DMS153 treated with DMSO at 0.1 percent for 48 hours (cell line): ENCODE measurements around the gene SKOR2.
"Not testable (repeated sequence)": the region's sequence is repeated elsewhere in the genome, so short reads cannot be mapped to it uniquely, and the experiment has no call there.

Experiments used
- DNase-seq: peaks from one replicate; lab custom pipeline; 2025; ENCODE audit not compliant: unreplicated experiment; lab: John Stamatoyannopoulos, UW

Gene SKOR2

DNA sequence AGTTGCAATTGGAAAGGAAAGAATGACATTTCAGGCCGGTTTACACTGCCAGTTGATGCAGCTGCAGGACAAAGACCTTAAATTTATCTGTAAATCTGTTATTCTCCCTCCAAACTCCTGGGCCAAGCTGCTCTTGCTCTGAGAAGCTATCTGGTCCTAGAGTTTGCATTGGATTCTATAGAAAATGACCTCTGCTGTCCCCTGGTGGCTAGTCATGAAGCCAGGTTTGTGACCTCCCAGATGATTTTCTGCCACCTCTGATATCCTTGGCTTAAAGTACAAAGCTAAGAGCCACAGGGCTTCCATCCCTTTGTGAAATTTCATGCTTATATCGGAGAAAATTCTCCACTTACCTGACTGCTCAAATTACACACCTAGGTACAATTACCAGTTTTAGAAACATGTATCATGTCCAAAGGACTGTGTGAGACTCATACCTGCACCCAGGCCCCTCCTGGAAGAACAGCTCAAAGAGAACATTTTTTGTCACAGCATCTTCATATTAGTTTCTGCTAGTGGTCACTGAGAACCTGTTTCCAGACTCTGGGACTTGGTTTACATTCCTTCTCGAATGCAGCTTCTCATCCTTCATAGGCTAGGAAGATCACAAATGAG lies 46.4 kb downstream of the SKOR2 start:
- peak; percentile 23 for DNase-seq

GRCh38 chr18:47203626-47204464 lies 47.6 kb downstream of the SKOR2 start:
- DNase-seq = no peak

- DNase-seq = not testable (repeated sequence)
Observed at GRCh38 chr18:47195961-47196360, 55.5 kb downstream of the SKOR2 start.

- no peak for DNase-seq
Observed at GRCh38 chr18:47191961-47192360, 59.5 kb downstream of the SKOR2 start.

- no peak for DNase-seq
Observed at GRCh38 chr18:47187721-47188120, 63.7 kb downstream of the SKOR2 start.

DNA sequence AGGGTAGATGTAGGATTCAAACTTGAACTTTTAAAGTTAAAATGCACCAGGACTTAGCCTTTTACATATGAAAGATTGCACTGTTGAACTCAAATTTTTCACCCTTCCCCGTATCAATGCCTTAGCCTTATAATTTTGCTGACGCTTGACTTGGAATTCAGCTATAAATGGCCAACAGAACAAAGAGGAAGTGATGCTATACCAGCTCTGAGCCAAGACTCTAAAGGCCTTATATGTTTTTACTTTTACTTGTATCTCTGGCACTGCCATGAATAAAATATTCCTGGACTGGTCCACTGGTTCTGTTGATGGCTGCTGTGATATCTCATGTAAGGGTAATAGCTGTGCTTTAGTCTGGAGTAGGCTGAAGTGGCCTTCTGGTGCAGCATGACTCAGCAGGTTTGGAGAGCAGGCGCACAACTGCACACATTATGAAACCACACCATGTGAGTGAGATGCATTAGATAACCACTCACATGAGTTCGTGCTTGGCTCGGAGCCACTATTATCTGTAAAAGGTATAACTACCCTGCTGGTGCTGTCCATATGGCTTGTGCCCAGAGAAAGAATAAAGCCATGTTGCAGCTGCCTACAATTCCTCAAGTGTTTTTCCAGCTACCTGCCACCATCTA lies 66.9 kb downstream of the SKOR2 start:
- DNase-seq = no peak

DNA sequence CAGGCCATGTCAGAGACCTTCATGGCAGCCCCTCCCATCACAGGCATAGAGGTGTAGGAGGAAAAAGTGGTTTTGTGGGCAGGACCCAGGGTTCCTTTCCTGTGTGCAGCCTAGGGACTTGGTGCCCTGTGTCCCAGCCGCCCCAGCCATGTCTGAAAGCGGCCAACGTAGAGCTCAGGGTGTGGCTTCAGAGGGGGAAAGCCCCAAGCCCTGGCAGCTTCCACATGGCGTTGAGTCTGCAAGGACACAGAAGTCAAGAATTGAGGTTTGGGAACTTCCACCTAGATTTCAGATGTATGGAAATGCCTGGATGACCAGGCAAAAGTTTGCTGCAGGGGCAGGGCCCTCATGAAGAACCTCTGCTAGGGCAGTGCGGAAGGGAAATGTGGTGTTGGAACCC lies 69.3 kb downstream of the SKOR2 start:
- not testable (repeated sequence) for DNase-seq

- DNase-seq = no peak
Observed at GRCh38 chr18:47180765-47181164, 70.7 kb downstream of the SKOR2 start.

DNA sequence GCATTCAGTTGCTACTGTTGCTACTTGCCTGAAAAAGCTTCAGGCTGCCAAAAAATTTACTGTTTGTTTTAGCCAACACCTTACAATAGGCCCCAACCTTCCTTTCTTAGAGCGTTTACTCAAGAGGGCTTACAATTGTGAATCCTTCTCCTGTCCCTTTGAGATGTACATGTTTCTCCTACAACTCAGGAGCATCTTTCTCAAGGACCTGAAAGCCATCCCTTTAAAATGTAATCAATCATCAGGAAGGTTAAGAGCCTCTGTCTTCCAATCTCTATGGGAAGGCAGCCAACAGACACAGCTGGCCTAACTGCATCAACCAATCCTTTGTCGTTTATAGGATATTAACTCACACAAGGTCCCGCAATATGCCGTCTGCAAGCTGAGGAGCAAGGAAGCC lies 71.9 kb downstream of the SKOR2 start:
- DNase-seq = no peak

GRCh38 chr18:47175898-47176575 lies 75.4 kb downstream of the SKOR2 start, which contains the start of gene IER3IP1:
Gene IER3IP1 (minus strand): TSS chr18:47176364. CDS start chr18:47176277, 87 bp downstream.
- peak; percentile 83 for DNase-seq

DNA sequence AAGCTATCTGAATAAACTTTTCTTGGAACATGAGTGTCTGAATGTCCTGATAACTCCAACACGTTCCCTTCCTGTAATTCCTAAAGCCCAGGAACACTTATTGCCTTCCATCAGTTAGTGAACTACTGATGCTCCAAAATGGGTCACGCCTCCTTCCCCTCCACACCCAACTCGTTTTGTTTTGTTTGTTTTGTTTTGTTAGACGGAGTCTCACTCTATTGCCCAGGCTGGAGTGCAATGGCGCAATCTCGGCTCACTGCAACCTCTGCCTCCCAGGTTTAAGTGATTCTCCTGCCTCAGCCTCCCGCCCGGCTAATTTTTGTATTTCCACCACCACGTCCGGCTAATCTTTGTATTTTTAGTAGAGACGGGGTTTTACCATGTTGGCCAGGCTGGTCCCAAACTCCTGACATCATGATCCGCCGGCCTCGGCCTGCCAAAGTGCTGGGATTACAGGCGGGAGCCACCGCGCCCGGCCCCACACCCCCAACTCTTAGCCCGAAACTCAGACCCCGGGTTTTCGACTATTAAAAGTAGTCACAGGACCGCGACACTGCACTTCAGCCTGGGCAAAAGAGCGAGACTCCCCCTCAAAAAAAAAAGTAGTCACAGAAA lies 76.1 kb downstream of the SKOR2 start:
- DNase-seq = no peak

- no peak for DNase-seq
Observed at GRCh38 chr18:47174545-47175116, 76.8 kb downstream of the SKOR2 start.

DNA sequence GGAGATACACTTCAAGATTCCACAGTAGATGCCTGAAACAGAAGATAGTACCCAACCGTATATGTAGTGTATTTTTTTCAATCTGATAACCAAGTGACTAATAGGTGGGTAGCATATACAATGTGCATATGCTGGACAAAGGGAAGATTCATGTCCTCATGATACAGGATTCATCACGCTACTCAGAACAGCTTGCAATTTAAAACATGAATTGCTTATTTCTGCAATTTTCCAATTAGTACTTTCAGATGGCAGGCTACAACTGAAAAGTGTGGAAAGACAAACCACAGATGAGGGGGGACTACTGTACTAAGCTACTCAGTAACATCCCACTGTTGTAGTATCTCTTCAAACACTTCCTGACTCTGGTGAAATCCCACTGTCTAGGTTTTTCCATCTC lies 79.0 kb downstream of the SKOR2 start:
- DNase-seq = no peak

DNA sequence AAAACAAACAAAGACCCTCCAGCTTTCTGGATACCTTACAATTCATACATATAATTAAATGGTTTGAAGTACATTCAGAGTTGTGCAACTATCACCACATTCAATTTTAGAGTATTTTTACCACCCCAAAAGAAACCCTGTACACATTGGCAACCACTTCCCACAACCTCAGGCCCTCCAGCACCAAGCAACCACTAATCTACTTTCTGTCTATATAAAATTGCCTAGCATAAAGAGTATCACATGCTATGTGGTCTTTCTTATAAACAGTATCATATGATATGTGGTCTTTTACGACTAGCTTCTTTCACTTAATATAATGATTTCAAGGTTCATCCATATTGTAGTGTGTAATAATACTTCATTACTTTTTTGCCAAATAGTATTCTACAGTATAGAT lies 82.5 kb downstream of the SKOR2 start:
- no peak for DNase-seq

- no peak for DNase-seq
Observed at GRCh38 chr18:47168509-47168908, 83.0 kb downstream of the SKOR2 start.

DNA sequence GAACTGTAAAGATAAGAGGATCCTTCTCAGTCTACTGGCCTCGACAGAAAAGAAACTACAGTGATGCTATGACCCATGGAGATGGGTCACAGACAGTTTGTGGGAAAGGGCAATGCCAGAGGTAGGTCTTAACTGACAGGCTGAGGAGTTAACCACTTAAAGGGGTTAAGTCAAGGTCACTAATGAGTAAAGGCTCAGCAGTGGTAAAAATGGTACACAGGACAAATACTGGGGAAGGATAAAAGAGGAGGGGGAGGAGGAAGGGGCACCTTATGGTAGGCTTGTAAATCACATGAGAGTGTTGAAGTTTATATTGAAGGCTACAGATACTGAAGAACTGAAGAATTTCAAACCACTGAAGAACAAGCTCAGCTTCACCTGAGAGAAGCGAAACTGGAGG lies 85.2 kb downstream of the SKOR2 start:
- no peak for DNase-seq

DNA sequence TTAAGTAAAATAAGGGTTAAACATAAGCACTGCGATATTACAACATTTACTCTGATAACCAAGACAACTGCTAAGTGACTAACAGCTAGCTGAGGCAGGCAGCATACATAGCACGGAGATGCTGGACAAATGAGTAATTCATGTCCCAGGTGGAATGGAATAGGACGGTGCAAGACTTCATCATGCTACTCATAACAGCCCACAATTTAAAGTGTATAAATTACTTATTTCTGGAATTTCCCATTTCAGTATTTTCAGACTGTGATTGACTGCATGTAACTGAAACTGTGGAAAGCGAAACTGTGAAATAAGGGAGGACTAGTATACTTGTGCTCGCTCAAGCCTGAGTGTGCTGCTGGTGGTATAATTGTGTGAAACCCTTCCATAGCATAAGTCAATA lies 88.2 kb downstream of the SKOR2 start:
- DNase-seq = no peak

GRCh38 chr18:47160256-47160655 lies 91.2 kb downstream of the SKOR2 start:
- DNase-seq = no peak

- not testable (repeated sequence) for DNase-seq
Observed at GRCh38 chr18:47158404-47158803, 93.1 kb downstream of the SKOR2 start.
